Suppressor macrophage treated with lipopolysaccharide for 4 hours (primary cell): ENCODE data around the gene UBXN7.
"Not testable (repeated sequence)": the region's sequence is repeated elsewhere in the genome, so short reads cannot be mapped to it uniquely, and the experiment has no call there.

Experiments
- DNase-seq: peaks from one replicate; pipeline ENCODE4 v3.0.0-alpha.2; 2020

Gene UBXN7

DNA sequence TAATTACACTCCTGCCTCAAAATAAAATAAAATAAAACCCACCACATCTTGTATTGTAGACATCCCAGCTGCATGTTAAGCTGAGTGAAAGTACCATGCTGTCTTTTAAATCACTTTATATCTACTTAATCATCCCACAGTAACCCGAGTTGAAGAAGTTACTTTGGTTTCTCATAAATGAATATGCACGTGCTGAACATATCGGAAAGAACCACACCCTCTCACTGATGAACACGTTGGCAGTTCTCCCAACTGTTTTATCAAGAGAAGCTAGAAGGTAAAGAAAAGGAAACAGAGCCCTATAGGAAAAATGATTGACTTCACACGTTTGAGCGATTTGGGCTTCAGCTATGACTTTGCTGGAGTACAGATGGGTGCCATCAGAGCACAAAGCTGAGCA lies 78.1 kb downstream of the UBXN7 start:
- no peak for DNase-seq

DNA sequence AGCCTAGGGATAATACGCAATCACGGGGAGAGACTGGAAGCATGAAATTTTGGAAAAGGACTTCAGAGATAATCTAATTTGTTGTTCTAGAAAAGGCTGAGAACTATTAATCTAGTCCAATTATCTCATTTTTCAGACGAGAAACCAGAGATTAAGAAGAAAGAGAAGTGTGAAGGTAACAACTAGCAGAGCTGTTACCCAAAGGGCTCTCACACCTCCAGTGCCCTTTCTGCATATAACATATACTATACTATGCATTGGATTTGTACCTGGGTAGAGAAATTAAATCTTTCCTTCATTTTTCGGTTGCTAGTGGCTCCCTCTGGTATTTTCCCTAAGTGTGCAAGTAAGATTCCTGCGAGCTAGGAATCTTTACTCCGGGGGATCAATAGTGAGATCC lies 80.7 kb downstream of the UBXN7 start:
- no peak for DNase-seq

DNA sequence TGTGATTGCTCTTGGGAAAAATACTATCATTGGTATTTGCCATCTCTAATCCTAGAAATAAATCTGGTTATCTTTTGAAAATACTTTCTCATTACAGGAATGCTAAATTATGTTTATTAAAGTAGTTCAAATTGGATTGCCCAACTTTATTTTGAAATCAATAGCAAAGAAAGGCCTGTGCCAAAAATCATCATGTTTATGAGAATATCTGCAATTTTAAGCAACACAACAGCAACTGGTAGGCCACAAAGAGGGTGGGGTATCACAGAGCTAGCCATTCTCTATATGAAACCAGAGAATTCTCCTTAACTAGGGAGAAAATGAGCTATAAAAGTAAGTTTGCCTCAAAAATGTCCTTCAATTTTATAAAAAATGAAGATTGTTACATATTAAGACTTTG lies 82.2 kb downstream of the UBXN7 start:
- DNase-seq: no peak

DNA sequence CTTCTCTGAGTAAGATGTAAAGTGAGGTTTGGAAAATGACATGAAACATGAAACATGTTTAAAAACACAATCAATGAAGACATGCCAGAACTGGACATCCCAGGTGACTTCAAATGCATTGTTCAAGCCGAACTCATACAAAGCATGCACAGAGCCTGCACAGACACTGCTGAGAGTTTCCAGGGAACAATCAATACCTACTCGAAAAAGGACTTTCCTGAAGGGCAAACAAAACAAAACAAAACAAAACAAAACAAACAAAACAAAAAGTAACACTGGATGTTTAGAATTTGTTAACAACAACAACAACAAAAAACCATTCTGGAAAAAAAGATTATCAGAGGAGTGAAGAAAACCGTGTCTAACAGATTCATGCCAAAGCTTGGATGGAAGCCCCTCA lies 83.5 kb downstream of the UBXN7 start:
- no peak for DNase-seq

DNA sequence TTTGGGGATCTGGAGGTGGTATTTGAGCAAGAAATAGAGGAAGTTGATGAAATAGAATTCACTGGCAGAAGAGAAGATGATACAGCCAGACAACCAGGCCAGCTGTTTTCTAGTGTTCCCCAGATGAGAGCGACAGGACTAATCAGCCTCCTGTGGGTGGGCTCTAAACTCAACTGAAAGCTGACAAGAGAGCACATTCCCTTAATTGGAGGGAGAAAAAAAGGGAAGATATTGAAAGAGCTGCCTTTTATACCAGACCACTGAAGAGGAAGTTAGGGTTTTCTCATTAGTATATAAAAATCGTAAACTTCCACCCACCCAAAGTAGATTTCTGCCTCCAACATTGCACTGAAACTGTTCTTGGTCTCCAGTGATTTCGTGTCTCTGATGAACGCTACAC lies 87.6 kb downstream of the UBXN7 start:
- peak; percentile 88 for DNase-seq

DNA sequence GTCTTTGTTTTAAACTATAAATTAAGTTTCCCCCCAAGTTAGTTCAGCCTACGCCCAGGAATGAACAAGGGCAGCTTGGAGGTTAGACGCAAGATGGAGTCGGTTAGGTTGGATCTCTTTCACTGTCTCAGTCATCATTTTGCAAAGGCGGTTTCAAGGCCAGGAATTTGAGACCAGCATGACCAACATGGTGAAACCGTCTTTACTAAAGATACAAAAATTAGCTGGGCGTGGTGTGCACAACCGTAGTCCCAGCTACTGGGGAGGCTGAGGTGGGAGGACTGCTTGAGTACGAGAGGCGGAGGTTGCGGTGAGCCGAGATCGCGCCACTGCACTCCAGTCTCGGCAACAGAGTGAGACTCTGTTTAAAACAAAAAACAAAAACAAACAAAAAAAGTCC lies 88.3 kb downstream of the UBXN7 start:
- not testable (repeated sequence) for DNase-seq

DNA sequence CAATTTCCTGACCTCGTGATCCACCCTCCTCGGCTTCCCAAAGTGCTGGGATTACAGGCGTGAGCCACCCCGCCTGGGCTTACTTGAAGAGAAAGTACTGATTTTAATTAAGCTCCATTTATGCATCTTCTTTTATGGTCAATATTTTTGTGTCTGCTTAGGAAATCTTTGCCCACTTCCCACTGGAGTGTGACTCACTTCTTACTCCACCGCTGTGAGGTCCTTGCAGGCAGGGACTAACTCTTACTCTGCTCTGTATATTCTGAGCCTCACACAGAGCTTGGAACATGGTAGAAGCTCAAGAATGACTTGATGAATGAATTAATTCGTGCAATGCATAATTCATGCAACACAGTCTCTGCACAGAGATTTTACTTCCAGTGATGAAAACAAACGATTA lies 91.1 kb downstream of the UBXN7 start:
- peak; percentile 89 for DNase-seq

DNA sequence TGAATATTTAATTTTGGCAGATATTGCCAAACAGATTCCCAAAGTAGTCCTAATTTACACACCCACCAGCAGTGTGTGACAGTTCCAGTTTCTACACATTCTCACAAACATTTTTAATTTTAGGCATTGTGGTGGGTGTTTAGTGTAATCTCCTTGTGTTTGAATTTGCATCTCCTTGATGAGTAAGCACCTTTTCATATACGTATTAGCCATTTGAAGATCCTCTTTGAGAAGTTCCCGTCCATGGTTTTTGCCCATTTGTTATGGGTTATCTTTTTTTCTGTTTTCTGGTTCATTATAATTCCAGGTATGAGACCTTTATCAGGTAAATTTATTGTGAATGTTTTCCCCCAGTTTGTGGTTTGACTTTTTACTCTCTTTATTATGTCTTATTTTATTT lies 91.8 kb downstream of the UBXN7 start:
- peak; percentile 70 for DNase-seq

DNA sequence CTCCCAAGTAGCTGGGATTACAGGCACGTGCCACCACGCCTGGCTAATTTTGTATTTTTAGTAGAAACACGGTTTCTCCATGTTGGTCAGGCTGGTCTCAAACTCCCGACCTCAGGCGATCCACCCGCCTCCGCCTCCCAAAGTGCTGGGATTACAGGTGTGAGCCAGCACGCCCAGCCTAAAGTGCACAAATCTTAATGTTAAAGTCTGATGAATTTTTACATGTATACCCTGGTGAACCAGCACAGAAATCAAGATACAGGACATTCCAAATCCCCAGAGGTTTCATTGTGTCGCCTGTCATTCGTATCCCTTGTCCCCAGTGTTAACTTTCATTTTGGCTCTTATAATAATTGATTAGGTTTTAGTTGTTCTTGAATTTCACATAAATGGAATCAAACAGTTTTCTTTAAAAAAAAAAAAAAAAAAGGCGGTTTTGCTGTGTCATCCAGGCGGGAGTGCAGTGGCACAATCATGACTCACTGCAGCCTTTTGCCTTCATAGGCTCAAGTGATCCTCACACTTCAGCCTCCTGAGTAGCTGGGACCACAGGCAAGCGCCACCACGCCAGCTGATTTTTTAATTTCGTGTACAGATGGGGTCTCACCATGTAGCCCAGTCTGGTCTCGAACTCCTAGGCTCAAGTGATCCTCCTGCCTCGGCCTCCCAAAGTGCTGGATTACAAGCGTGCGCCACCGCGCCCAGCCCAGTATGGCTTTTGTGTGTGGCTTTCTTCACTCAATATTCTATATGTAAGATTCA lies 92.6 kb downstream of the UBXN7 start:
- peak; percentile 87 for DNase-seq

DNA sequence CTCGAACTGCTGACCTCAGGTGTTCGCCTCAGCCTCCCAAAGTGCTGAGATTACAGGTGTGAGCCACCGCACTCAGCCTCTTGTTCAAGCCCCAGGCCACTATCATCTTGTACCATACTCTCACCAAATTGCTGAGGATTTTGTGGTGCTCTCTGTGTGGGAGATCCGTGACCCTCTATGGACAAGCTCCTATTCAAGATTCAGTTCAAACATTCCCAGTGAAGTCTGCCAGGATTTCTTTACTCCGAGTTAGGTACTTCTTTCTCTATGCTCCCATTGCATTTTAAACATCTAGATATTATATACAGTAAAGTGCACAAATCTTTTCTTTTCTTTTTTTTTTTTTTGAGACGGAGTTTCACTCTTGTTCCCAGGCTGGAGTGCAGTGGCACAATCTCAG lies 93.2 kb downstream of the UBXN7 start:
- no peak for DNase-seq

DNA sequence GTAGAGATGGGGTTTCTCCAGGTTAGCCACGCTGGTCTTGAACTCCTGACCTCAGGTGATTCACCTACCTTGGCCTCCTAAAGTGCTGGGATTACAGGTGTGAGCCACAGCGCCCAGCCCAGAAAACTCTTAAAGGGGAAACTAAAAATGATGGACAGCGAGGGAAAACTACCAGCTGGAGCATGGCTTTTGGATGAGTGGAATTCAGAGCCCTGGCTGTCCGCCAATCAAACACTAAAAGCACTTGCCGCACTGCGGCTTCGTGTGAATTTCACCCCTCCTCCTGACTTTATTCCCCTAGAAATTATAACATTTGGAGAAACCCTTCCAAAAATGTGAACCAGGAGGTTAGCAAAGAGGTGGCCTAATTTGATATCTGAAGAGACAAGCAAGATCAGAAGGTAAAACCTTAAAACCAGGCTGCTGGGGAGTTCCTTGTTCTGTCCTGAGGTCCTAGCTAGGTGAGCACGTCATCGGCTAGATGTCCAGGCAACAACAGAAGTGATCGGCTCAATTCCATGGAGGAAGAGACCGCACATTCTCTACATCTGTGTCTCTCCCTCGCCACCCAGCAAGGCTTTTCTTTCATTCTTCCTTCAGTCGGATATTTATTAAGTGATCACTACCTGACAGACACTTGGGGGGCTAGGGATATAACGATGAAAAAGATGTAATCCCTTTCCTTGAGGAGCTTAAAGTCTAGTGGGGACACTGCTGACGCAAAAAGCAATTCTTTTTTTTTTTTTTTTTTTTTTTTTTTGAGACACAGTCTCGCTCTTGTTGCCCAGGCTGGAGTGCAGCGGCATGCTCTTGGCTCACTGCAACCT lies 95.7 kb downstream of the UBXN7 start:
- no peak for DNase-seq

DNA sequence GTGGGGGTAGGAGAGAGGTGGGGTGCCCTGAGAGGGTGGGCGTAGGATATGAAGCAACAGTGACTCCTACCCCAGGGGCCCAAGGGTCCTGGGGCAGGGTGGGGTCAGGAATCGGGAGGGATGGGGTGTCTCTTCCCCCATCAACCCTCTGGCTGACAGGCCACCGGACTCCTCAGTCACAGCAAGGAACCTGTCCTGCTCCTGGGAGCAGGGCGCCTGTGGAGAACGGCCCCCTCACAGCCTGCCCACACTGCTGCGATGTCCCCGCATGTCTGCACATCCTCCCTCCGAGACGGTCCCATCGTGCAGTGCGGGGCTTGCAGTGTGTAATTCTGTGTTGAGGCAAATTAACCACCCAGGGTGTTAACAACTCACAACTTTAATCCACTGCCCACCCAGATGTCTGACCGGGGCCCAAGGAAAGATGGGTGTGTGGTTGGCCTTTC lies 96.7 kb downstream of the UBXN7 start:
- DNase-seq: no peak

DNA sequence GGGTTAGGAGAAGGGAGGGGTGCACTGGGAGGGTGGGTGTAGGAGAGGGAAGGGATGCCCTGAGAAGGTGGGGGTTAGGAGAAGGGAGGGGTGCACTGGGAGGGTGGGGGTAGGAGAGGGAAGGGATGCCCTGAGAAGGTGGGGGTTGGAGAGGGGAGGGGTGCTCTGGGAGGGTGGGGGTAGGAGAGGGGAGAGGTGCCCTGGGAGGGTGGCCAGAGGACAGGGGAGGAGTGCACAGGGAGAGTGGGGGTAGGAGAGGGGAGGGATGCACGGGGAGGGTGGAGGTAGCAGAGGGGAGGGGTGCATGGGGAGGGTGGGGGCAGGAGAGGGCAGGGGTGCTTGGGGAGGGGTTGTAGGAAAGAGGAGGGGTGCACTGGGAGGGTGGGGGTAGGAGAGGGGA lies 97.2 kb downstream of the UBXN7 start:
- DNase-seq: no peak

DNA sequence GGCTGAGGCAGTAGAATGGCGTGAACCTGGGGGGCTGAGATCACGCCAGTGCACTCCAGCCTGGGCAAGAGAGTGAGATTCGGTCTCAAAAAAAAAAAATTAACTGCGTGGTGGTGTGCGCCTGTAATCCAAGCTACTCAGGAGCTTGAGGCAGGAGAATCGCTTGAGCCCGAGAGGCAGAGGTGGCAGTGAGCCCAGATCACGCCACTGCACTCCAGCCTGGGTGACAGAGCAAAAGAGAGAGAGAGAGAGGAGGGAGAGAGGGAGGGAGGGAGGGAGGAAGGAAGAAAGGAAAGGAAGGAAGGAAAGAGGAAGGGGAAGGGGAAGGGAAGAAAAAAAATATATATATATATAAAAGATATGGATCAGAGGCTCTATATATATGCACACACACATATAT lies 100.1 kb downstream of the UBXN7 start:
- DNase-seq: no peak

DNA sequence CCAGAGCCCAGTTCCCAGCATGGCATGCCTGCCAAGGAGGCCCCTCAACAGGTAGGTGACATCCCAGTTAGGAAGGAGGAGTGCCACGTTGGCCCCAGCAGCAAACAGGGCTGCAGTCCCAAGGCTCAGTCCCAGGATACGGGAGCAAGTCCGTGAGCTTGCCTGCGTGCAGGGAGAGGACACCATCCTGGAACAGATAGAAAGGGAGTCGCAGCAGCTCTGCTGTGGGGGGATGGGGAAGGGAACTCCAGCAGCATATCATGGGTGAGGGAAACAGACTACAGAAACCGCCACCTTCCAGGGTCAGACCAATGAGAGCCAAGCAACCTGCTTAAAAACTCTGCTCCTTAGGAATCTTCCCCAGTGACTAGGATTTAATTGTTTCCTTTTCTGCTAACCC lies 104.8 kb downstream of the UBXN7 start:
- DNase-seq: no peak

DNA sequence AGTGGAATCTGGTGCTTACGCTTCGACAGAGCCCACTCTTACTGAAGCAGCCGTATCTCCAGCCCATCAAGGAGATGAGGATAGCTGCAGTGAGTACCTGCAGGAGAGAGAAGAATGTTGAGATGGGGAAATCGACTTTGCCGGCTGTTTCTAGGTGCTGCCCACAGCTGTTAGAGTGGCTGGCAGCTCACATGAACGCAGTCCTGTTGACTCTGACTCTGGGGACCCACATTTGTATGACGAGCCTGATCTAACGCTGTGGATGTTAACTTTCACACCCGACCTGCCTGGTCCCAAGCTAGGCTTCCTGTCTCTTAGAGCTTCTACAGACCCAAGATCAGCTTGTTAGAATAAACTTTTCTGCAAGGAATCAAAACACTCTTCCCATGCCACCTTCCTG lies 105.3 kb downstream of the UBXN7 start:
- no peak for DNase-seq

DNA sequence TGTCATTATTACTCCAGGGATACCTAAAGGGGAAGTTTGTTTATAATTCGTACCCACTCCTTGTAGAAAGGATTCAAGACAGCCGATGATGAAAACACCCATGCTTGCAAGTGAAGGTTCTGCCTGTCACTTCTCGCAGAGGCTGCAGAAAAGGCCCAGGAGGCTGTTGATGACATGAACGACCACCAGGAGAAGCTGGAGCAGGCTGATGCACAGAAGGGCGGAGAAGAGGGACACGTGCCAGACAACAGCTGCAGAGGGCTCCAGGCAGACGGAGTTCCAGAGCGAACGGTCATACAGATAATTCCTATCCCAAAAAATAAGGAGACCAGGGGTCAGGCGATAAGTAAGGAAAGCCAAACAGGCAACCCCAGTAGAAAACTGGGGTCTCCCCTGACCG lies 108.5 kb downstream of the UBXN7 start:
- no peak for DNase-seq

DNA sequence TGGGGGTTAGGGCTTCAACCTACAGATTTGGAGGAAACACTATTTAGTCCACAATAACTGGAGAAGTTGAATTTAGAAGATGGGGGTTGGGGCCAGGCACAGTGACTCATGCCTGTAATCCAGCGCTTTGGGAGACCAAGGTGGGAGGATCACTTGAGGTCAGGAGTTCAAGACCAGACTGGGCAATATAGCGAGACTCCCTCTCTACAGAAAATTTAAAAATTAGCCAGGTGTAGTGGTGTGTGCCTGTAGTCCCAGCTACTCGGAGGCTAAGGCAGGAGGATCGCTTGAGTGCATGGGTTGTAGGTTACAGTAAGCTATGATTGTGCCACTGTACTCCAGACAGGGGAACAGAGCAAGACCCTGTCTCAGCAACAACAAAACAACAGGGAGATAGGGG lies 109.2 kb downstream of the UBXN7 start:
- DNase-seq: no peak

DNA sequence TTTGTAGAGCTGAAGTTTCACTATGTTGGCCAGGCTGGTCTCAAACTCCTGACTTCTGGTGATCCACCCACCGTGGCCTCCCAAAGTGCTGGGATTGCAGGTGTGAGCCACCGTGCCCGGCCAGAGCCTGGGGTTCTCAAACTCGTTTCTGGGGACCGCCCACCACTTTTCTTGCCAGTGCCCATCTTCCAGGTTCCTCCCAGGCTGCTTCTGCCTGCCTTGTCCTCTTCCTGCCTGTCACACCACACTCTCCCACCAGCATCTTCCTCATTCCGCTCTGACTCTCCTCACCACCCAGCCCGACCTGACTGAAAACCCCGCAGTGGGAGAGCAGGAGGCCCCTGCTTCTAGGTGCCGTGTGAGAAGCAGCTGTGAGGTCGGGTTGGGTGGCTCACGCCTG lies 111.1 kb downstream of the UBXN7 start:
- peak; percentile 45 for DNase-seq

DNA sequence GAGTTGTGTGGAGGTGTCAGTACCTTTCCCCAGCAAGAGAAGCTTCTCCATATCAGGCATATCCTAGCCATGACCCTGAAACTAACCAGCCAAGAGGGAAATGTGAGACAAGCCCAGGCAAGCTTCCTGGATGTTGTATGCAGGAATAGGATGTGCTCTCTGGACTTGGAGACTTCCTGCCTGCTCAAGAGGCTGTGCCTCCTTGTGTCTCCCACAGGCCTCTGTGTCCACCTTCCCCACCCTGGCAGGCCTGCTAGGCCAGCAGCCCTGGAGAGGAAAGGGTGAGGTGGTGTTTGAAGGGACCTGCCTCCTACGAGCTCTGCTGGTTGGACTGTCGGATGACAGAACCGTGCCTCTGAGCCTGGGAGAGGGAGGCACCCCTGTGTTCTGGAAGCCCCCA lies 112.1 kb downstream of the UBXN7 start:
- no peak for DNase-seq

DNA sequence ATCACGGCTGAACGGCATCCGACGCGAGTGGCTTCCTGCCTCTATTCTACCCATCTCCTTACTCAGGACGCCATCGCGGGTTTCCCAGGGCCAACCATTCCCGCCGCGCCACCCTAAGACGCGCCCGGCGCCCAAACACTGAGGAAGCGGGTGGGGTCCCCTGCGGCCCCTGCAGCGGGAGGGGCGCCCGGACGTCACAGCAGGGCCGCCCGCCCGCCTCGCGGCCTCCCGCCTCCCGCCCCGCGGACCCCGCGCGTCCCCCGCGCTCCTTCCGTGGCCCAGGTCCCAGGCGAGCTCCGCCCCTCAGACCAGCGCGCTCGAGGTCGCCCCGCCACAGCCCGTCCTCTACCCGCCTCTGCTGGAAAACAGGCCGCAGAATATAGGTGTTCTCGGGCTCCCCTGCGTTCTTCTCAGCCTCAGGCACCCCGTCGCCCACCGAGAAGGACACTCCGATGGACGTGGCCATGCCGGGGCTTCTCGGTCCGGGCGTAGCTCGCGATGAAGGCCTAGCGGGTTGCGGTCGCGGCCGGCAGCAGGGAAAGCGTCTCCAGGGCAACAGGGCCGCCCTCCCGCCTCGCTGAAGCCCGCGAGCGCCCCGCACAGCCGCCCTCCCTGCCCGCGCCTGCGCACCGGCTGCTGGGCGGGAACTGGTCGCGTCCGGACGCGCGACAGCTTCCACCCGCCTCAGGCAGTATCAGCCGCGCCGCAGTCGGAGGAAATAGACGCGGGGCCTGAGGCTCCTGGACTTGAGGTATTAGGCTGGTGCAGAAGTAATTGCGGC lies 114.3 kb downstream of the UBXN7 start, which contains the start of gene DYNLT2B:
Gene DYNLT2B, minus strand, starts transcription at position 554 of the 781 bp plus-strand sequence. Its CDS starts 88 bp downstream, at position 466.
- peak; percentile 87 for DNase-seq

DNA sequence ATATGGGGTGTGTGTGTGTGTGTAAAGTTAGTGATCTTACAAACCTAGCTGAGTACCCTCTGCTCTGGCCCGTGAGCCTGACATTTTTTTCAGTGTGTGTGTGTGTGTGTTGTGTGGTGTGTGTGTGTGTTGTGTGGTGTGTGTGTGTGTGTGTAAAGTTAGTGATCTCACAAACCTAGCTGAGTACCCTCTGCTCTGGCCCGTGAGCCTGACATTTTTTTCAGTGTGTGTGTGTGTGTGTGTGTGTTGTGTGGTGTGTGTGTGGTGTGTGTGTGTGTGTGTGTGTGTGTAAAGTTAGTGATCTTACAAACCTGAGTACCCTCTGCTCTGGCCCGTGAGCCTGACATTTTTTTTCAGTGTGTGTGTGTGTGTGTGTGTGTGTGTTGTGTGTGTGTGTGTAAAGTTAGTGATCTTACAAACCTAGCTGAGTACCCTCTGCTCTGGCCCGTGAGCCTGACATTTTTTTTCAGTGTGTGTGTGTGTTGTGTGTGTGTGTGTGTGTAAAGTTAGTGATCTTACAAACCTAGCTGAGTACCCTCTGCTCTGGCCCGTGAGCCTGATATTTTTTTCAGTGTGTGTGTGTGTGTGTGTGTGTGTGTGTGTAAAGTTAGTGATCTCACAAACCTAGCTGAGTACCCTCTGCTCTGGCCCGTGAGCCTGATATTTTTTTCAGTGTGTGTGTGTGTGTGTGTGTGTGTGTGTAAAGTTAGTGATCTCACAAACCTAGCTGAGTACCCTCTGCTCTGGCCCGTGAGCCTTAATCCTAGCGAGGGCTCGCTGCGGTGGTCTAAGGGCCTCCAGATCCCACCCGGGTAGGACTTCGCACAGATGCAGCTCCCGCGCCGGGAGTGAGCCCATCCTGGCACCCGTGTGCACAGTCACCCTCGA lies 115.2 kb downstream of the UBXN7 start:
- not testable (repeated sequence) for DNase-seq
